ENCODE measurements around the gene PRSS22.

DNA sequence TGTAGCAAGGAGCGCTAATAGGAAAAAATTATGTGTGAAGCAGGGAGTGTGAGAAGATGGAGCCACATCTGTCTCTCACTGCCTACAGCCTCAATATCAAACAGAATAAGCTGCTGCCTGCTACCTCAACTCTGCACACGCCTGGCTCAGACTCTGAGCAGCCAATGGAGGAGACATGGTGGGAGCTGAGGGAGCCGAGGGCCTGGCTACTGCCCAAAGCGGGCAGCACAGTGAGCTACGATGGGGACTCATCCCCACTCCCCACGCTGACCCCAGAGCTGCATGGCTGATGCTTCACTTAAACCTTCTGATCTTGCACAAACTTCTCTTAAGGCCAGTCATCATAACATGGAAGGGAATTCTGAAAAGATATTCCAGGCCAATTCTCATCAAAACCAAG lies 14.0 kb upstream of the PRSS22 start:
- no peak for TF ChIP-seq RELA (CRISPR knock-in tag; IDR thresholded peaks at IDR 0.05; ENCODE audit: borderline replicate concordance)
- TF ChIP-seq, protein P1, sequence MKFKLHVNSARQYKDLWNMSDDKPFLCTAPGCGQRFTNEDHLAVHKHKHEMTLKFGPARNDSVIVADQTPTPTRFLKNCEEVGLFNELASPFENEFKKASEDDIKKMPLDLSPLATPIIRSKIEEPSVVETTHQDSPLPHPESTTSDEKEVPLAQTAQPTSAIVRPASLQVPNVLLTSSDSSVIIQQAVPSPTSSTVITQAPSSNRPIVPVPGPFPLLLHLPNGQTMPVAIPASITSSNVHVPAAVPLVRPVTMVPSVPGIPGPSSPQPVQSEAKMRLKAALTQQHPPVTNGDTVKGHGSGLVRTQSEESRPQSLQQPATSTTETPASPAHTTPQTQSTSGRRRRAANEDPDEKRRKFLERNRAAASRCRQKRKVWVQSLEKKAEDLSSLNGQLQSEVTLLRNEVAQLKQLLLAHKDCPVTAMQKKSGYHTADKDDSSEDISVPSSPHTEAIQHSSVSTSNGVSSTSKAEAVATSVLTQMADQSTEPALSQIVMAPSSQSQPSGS (CRISPR knock-in tag; IDR thresholded peaks at IDR 0.05; ENCODE audit: borderline replicate concordance, low read depth) = no peak
- TF ChIP-seq, protein P2, sequence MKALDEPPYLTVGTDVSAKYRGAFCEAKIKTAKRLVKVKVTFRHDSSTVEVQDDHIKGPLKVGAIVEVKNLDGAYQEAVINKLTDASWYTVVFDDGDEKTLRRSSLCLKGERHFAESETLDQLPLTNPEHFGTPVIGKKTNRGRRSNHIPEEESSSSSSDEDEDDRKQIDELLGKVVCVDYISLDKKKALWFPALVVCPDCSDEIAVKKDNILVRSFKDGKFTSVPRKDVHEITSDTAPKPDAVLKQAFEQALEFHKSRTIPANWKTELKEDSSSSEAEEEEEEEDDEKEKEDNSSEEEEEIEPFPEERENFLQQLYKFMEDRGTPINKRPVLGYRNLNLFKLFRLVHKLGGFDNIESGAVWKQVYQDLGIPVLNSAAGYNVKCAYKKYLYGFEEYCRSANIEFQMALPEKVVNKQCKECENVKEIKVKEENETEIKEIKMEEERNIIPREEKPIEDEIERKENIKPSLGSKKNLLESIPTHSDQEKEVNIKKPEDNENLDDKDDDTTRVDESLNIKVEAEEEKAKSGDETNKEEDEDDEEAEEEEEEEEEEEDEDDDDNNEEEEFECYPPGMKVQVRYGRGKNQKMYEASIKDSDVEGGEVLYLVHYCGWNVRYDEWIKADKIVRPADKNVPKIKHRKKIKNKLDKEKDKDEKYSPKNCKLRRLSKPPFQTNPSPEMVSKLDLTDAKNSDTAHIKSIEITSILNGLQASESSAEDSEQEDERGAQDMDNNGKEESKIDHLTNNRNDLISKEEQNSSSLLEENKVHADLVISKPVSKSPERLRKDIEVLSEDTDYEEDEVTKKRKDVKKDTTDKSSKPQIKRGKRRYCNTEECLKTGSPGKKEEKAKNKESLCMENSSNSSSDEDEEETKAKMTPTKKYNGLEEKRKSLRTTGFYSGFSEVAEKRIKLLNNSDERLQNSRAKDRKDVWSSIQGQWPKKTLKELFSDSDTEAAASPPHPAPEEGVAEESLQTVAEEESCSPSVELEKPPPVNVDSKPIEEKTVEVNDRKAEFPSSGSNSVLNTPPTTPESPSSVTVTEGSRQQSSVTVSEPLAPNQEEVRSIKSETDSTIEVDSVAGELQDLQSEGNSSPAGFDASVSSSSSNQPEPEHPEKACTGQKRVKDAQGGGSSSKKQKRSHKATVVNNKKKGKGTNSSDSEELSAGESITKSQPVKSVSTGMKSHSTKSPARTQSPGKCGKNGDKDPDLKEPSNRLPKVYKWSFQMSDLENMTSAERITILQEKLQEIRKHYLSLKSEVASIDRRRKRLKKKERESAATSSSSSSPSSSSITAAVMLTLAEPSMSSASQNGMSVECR (CRISPR knock-in tag; IDR thresholded peaks at IDR 0.05; ENCODE audit: borderline replicate concordance) = no peak
- no peak for TF ChIP-seq TP53 (CRISPR knock-in tag; IDR thresholded peaks at IDR 0.05)
- TF ChIP-seq, protein P3, sequence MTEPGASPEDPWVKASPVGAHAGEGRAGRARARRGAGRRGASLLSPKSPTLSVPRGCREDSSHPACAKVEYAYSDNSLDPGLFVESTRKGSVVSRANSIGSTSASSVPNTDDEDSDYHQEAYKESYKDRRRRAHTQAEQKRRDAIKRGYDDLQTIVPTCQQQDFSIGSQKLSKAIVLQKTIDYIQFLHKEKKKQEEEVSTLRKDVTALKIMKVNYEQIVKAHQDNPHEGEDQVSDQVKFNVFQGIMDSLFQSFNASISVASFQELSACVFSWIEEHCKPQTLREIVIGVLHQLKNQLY (CRISPR knock-in tag; IDR thresholded peaks at IDR 0.05) = no peak
- TF ChIP-seq PRRX2 (CRISPR knock-in tag; IDR thresholded peaks at IDR 0.05) = no peak

All from WTC11 (cell line).